ENCODE results near the gene LAMA5.

Gene LAMA5

DNA sequence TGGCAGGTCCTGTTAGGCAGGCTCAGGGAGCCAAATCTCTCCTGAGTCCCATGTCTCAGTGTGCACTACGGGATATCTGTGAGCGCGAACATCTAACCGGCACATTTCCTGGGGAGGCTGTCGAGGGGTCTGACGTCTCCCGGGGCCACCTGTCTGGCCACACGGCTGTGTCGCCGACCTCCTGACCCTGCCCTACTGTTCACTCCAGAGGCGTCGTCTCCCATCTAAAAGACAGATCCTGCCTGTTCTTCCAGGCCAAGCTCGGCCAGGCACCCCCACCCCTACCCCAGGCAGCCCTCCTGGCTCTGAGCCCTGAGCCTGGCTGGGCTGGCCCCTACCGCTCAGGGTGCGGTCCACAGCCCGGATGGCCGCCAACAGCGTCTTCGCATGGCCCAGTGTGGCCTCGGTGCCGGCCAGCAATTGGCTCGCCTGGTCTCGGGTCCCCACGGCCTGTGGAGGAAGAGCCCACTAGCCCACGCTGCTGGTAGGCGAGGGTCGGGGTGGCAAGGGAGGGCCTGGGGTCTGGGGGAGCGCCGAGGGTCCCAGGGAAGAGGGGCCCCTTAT lies 47.7 kb downstream of the LAMA5 start:
- FAIRE-seq = no peak
- no peak for DNase-seq (ENCODE audit: insufficient read length, low spot score)

DNA sequence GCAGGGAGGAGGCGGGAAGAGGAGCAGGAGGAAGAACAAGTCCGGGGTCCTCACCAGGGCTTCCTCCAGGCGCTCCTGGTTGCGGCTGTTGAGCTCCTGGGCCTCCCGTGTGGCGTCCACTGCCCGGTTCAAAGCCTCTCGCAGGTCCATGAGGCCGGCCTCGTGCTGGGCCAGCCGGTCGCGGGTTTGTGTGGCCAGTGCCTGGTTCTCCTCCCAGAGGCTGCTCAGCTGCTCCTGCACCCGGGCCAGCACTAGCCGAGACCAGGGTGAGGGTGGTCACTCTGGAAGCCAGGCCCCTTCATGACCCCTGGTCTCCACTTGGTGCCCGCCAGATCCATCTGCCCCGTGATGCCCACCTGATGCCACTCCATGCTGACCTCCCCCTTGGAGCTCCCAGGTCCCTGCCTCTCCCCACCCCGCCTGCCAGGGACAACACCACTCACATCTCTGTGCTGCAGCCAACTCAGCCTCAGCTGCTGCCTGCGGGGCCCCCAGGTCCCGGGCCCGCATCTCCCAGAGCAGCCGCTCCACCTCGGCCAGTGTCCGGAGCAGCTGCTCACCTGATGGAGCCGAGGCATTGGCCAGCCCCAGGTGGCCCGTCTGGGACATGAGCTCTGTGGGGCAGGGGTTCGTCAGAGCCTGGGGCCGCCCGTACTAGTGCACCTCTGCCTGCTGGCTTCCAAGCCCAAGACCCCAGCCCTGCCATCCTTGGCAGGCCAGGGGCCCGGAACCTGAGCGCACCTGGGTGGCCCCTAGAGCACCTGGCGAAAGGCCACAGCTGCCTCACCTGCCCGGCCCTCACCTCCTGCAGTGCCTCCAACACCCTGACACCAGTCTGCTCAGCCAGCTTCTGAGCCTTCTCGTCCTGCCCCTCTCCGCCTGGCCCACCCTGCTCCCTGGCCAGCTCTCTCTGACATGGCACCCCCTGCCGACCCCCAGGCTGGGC lies 48.4 kb downstream of the LAMA5 start:
- FAIRE-seq (no peak), DNase-seq (ENCODE audit: insufficient read length, low spot score) (no peak)

DNA sequence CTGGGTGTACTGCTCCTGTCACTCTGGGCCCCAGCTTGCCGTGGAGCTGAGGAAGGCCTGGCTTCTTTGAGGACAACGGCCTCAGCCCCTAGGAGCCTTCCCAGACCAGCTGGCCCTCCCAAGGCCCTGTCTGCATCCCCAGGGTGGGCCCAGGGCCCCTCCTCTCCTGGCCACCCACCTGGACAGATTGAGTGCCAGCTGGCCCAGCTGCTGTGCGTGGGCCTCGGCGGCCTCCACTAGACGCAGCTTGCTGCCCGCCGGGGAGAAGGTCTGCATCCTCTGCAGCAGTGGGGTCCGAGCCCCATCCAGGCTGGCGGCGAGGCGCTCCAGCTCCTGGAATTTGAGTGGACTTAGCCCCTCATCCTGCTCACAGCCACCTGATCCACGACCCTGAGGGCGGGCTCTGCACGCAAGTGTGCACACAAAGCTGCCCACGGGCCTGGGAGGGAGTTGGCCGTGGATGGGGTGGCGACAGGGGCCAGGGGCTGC lies 49.9 kb downstream of the LAMA5 start:
- DNase-seq (ENCODE audit: insufficient read length, low spot score) = no peak
- FAIRE-seq = no peak

DNA sequence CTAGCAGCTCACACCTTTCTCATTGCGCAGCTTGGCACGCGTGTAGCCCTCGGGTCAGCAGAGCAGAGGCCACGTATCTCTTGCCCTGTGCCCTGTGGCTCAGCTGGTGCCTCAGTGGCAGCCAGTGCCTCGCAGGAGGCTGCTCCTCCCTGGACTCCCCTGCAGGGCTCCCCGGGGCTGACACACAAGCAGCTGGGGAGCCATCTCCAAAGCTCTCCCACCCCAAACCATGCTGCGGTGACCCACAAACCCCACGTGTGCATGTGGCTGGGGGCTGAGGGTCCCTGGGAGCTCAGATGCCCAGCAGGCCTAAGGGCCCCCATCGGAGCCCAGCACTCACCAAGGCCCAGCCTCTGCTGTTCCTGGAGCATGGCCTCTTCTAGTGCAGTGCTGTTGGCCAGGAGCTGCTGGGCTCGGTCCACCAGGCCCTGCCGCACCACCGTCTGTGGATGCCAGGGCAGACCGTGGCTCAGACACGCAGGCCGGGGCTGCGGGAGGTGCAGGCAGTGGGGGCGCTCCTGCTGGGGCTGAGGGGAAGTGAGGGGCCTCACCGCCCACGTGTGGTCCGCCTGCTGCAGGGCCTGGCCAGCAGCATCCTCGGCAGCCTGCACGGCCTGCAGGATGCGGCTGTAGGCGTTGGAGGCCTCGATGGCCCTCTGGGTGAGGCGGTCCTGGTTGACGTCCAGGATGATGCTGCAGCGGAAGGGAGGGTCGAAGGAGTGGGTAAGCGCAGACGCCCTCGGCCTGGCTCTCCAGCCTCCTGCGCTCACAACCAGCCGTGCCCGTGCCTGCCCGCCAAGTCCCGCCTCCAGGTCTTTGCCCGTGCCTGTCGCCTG lies 50.6 kb downstream of the LAMA5 start:
- FAIRE-seq (no peak), DNase-seq (ENCODE audit: insufficient read length, low spot score) (no peak)

DNA sequence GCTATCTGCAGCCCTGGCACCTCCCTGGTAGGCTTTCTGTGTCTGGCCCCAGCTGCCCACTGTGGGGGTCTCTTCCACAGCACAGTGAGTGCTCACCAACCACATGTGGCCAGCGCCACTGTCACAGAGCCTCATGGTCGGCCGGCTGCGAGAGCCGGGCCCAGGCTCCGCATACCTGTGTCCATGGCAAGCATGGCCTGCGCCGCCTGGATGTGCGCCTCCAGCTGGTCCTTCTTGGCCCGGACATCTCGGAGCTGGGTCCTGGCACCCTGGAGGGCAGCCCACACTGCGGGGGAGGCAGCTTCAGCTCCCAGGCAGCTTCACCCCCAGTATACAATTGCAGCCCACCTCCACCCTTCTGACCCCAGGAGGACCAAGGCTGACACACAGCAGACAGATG lies 51.3 kb downstream of the LAMA5 start:
- FAIRE-seq (no peak), DNase-seq (ENCODE audit: insufficient read length, low spot score) (no peak)

DNA sequence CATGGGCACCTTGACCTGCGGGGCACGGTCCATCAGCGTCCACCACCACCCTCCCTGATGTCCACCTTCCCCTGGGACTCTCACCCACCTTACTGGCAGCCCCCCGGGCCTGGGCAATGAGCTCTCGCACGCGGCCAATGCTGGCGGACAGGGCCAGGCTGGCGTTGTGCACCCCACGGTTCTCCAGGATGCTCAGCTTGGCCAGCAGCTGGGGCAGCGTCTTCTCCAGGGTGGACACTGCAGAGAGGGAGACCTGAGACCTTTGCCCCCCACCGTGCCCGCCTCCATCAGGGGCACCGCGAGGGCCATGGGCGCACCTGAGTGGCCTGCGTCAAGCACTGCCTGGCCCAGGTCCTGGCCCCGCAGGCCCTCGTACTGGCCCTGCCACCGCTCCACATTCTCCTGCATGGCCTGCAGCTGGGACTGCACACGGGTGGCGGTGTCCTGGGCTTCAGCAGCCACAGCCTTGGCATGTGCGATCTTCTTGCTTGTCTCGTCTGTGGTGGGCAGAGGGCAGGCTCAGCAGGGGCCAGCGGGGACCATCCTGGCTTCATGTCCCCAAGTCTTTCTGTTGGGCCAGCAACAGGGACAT lies 52.3 kb downstream of the LAMA5 start:
- FAIRE-seq (no peak), DNase-seq (ENCODE audit: insufficient read length, low spot score) (no peak)

DNA sequence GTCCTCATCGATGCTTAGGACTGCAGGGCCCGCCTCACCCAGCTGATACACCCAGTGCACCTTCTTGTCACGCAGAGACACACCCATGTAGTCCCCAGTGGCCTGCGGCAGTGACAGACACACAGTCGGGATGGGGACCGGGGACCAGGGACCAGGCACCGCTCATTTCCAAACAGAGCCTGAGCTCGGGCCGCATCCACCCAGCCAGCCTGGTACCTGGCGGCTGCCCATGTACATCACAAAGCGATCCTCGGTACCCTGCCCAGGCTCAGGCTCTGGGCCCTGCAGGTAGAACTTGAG lies 52.8 kb downstream of the LAMA5 start:
- DNase-seq (ENCODE audit: insufficient read length, low spot score) = no peak
- no peak for FAIRE-seq

DNA sequence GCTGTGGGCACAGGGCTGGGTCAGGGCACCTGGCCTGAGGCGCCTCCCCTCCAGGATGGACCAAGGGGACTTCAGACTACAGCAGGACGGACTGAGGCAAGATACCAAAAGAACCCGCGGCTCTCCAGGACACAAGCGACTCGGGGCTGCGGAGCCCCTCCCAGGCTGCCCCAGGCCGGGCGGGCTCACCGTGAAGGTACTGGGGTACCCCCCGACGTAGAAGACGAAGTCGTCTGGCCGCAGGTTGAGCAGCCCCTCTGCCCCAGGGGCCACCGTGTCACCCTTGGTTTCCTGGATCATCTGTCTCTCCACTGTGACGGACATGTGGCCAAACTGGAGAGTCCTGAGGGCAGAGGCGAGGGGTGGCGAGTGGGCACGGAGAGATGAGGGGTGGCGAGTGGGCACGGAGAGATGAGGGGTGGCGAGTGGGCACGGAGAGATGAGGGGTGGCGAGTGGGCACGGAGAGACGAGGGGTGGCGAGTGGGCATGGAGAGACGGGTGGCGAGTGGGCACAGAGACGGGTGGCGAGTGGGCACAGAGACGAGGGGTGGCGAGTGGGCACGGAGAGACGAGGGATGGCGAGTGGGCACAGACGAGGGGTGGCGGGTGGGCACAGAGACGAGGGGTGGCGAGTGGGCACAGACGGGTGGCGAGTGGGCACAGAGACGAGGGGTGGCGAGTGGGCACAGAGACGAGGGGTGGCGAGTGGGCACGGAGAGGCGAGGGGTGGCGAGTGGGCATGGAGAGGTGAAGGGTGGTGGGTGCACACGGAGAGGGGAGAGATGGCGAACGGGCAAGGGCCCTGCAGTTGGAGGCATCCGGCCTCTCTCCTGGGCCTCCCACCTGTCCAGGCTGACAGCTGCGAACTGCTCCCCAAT lies 53.4 kb downstream of the LAMA5 start:
- FAIRE-seq = no peak
- DNase-seq (ENCODE audit: insufficient read length, low spot score) = no peak

DNA sequence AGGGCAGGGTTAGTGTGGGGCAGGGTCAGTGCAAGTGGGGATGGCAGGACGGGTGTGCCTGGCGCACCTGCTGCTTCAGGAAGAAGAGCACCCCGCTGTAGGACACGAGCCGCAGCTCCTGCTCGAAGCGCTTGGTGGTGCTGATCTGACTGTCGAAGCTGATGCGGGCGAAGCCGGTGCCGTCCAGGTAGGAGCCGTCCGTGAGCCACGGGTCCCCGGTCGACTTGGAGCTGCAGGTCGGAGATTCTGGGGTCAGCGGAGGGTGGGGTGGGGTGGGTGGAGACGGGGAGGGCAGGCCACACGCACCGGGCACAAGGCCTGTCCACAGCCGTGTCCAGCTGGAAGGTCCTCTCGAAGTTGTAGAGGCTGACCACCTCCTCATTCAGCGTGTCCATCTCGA lies 54.1 kb downstream of the LAMA5 start:
- DNase-seq (ENCODE audit: insufficient read length, low spot score) (no peak), FAIRE-seq (no peak)

DNA sequence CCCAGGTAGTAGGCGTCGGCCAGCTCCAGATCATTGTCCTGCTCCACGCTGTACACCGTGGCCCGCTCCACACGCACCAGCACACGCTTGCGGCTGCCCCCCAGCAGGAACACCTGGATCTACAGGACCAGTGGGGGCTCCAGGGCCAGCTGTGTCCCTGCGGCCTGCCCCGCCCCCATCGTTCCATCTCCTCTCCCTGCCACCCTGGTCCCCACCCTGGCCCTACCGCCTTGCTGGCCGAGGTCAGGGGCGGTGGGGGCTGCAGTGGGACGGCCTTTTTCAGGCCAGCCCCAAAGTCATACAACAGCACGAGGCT lies 54.5 kb downstream of the LAMA5 start:
- DNase-seq (ENCODE audit: insufficient read length, low spot score) = no peak
- FAIRE-seq = no peak

DNA sequence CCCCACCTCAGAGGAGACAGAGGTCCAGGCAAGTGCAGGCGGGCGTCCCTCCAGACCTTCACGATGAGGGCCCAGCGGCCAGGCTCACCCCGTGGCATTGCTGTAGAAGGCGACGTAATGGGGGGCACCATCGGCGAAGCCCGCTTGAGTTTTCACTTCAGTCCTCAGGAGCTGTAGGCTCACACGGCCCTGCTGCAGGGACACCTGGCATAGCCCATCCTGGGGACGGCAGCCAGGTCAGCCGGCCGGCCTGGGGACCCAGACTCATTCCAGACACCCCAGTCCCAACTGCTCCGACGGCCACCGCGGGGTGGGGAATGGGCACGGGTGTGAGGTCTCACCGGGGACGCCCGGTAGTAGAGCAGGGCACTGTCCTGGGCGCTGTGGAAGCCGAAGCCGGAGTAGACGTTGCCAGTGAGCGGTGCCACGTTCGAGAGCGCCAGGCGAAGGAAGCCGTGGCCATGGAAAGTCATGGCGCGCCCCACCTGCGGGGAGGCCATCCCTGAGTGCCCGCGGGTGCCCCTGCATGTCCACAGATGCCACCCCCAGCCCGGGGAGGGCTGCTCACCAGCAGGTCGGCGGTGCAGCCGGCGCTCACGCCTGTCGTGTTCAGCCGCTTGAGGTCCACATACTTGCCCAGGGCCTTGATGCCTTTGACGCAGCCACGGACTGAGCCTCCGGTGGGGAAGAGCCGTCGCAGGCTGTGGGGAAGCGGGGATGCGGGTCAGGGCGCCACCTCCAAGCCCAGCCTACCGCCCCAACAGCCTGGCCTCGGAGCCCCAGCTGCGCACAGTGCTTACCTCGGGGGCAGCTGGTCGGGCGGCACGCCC lies 55.1 kb downstream of the LAMA5 start:
- FAIRE-seq (no peak), DNase-seq (ENCODE audit: insufficient read length, low spot score) (no peak)

DNA sequence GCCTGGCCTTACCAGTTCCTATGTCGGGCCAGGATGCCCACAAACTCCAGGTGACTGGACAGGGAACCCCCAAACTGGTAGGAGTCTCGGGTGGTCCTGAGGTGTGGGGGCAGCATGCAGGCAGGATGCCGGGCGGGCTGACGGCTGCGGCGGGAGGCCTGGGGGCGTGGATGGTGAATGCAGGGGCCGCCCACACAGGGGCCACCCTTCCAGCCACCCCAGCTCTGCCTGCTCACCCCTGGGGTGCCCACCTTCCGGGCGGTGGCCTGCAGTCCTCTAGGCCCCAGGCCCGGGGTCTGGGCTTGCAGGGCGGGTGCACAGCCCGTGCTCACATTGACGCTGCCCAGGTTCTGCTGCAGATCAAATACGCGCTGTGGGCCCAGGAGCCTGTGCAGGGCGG lies 56.0 kb downstream of the LAMA5 start:
- FAIRE-seq (no peak), DNase-seq (ENCODE audit: insufficient read length, low spot score) (no peak)

DNA sequence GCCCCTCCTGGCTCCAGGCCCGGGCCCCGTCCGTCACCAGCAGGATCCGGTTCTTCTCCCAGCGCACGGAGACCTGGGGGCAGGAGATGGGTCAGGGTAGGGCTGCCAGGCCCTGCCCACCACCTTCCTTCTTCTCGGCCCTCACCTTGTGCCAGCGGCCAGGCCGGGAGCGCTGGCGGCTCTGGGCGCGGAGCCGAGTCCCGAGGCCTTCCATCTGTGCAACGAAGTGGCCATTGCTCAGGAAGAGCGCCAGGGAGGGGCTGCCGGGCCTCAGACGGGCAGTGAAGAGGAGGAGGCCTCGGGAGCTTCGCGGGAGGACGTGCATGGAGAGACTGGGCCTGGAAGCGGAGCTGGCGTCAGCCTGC lies 56.4 kb downstream of the LAMA5 start:
- FAIRE-seq (no peak), DNase-seq (ENCODE audit: insufficient read length, low spot score) (no peak)

DNA sequence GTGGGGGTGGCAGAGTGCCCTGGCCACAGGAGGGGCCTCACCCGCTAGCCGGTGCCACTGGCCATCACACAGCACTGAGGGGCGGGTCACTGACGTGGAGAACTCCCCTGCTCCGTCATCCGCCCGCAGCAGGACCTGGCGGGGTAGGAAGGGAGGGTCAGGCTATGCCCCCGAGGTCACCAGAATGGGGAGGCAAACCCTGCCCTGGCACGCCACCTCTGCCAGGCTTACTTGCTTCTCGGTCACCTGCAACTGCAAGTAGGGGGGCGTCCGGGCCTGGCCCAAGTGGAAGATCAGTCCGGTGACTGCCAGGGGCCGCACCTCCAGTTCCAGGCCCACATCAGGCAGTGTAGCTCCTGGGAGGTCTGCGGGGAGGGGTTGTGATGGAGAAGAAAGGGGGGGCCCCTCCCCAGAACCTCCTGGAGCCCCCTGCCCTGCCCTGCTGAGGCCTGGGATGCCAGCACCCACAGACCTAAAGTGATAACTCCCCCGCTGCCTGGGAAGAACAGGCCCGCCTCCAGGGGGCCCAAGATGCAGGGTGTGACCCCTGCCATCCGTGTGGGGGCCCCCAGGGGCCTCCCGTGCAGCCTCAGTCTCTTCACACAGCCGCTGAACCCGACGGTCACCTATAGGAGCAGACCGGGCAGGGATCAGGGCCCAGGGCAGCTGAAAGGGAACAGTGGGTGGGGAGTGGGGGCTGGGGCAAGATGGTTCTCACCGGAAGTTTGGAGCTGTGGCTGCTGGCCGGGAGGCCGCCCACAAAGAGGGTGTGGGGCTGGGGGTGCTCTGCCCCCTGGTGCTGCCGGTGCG lies 57.0 kb downstream of the LAMA5 start:
- no peak for FAIRE-seq
- no peak for DNase-seq (ENCODE audit: insufficient read length, low spot score)

DNA sequence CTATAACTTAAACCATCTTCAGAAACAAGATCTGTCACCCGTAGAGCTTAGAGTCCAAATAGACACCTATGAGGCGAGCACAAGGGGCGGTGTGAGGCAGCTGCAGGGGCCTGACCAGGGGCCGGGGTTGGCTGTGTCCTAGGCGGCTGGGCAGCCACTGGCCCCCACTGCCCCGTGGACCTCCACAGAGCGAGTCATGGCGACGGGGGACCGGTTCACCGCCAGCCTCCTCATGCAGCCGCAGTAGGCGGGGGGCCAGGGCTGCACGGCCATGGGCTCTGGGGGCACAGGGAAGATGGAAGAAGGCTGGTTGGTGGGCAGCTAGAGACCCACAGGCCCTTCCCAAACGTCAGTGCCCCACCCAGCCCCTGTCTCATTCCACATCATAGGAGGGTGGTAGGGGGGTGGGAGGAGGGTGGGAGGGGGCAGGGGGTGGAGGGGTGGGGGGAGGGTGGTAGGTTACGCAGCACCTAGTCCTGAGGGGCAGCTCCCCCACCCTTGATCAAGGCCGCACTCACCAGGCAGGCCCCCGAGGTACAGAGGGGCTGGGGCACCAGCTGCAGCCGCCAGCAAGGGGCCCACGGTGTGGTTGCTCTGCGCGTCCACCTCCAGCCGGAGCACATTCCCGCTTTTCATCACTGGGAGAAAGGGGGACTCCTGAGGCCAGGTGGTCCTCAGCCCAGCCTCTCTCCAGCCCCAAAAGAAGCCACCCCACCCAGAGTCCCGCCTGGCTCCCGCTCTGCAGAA lies 57.7 kb downstream of the LAMA5 start:
- FAIRE-seq (no peak), DNase-seq (ENCODE audit: insufficient read length, low spot score) (no peak)

DNA sequence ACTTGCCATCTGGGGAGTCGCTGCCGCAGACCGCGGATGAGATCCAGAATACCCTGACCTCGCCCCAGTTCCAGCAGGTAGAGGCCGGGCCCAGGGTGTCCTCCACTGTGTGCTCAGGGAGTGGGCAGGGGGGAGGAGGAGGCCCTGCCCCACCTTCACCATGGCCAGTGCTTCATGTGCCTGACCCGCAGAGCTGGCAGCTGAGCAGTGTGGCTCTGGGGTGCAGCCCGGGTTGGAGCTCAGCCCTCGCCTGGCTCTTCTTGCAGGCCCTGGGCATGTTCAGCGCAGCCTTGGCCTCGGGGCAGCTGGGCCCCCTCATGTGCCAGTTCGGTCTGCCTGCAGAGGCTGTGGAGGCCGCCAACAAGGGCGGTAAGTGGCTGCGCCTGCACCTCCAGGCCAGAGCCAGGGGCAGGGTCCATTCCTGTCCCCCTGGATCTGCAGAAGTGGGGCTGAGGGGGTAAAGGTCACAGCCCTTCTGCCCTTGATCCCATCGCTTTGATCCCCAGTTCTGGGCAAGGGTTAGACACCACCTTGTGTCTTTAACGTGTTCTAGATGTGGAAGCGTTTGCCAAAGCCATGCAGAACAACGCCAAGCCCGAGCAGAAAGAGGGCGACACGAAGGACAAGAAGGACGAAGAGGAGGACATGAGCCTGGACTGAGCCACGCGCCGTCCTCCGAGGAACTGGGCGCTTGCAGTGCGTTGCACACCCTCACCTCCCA lies 58.9 kb downstream of the LAMA5 start:
- FAIRE-seq (no peak), DNase-seq (ENCODE audit: insufficient read length, low spot score) (no peak)
